GM23338 (cell line): ENCODE data around the gene PRSS21. TPM values are rescaled to one million over a fixed set of nuclear protein-coding genes. Genes with fewer than 3 reads are reported as not detected.

Experiments used
- ATAC-seq: fragments of 200-7000 bp; cut with Tn5 transposase; 3 replicates; pipeline ENCODE4 v1.9.1; 2020
- DNase-seq: peaks from one replicate; pipeline ENCODE4 v3.0.0-alpha.2; 2015; ENCODE audit warnings: low spot score
- H2AFZ ChIP-seq: fragments of 200-600 bp; sonication (generic); 2 replicates; pipeline ENCODE4 v1.8.0; 2016; ENCODE audit warnings: antibody characterized with exemption, mild to moderate bottlenecking, moderate library complexity
- H3F3A ChIP-seq: fragments of 200-600 bp; sonication (generic); replicated peaks from 2 replicates; pipeline ENCODE4 v1.8.0; 2017; ENCODE audit warnings: antibody characterized with exemption, mixed run types, low read depth
- H3K27ac ChIP-seq: fragments of 200-600 bp; sonication (generic); 2 replicates; pipeline ENCODE4 v1.6.1; 2016; ENCODE audit warnings: low read depth
- H3K27me3 ChIP-seq: fragments of 200-600 bp; sonication (generic); 2 replicates; pipeline ENCODE4 v1.8.0; 2016; ENCODE audit warnings: mild to moderate bottlenecking, mixed run types, moderate library complexity; ENCODE audit not compliant: insufficient read depth
- H3K36me3 ChIP-seq: fragments of 200-600 bp; sonication (generic); 2 replicates; pipeline ENCODE4 v1.8.0; 2016; ENCODE audit warnings: mild to moderate bottlenecking; ENCODE audit not compliant: insufficient read depth
- H3K4me1 ChIP-seq: fragments of 200-600 bp; sonication (generic); 2 replicates; pipeline ENCODE4 v1.8.0; 2016; ENCODE audit warnings: mild to moderate bottlenecking, moderate library complexity; ENCODE audit not compliant: insufficient read depth
- H3K4me2 ChIP-seq: fragments of 200-600 bp; sonication (generic); 2 replicates; pipeline ENCODE4 v1.7.1; 2017; ENCODE audit warnings: mixed run types
- H3K4me3 ChIP-seq: fragments of 200-600 bp; sonication (generic); 2 replicates; pipeline ENCODE4 v1.6.1; 2016; ENCODE audit warnings: mixed run types
- H3K79me2 ChIP-seq: fragments of 200-600 bp; sonication (generic); replicated peaks from 2 replicates; pipeline ENCODE4 v1.8.0; 2017; ENCODE audit warnings: mild to moderate bottlenecking; ENCODE audit not compliant: insufficient read depth
- H3K9me2 ChIP-seq: fragments of 200-600 bp; sonication (generic); 2 replicates; pipeline ENCODE4 v1.8.0; 2017; ENCODE audit not compliant: insufficient read depth
- H4K20me1 ChIP-seq: fragments of 200-600 bp; sonication (generic); replicated peaks from 2 replicates; pipeline ENCODE4 v1.8.0; 2017; ENCODE audit warnings: mild to moderate bottlenecking; ENCODE audit not compliant: insufficient read depth
- H3K27ac Mint-ChIP-seq: 2 replicates; pipeline ENCODE4 v1.8.0; 2020; ENCODE audit warnings: inconsistent platforms, mild to moderate bottlenecking, moderate library complexity, mixed read lengths
- H3K27me3 Mint-ChIP-seq: 3 replicates; pipeline ENCODE4 v1.8.0; 2022; ENCODE audit warnings: low read depth, mild to moderate bottlenecking, moderate library complexity, mixed read lengths, inconsistent platforms; ENCODE audit not compliant: insufficient read depth, poor library complexity
- H3K36me3 Mint-ChIP-seq: 3 replicates; pipeline ENCODE4 v1.8.0; 2021; ENCODE audit warnings: low read depth, mild to moderate bottlenecking, inconsistent platforms, moderate library complexity, mixed read lengths
- H3K4me1 Mint-ChIP-seq: 3 replicates; pipeline ENCODE4 v1.8.0; 2020; ENCODE audit warnings: mild to moderate bottlenecking, inconsistent platforms, mixed read lengths
- H3K4me3 Mint-ChIP-seq: 3 replicates; pipeline ENCODE4 v1.8.0; 2021; ENCODE audit warnings: moderate library complexity, mild to moderate bottlenecking, inconsistent platforms, mixed read lengths
- H3K9me3 Mint-ChIP-seq: 3 replicates; pipeline ENCODE4 v1.8.0; 2020; ENCODE audit warnings: moderate library complexity, mild to moderate bottlenecking, inconsistent platforms, mixed read lengths
- CREB1 ChIP-seq: fragments of 250-450 bp; sonication (Bioruptor Pico); IDR thresholded peaks from 2 replicates; pipeline ENCODE4 v1.5.0; 2020; ENCODE audit warnings: low read depth, mild to moderate bottlenecking, moderate library complexity
- CTCF ChIP-seq, 2 experiments: fragments of 200-600 bp in 1 of 2; sonication (generic) in 1 of 2; conservative IDR thresholded peaks; 2 replicates each; pipeline versions ENCODE4 v1.5.1 to v1.6.1; 2016 to 2017; ENCODE audit warnings: antibody characterized with exemption in 2 of 2, low read depth in 2 of 2, mild to moderate bottlenecking in 2 of 2, moderate library complexity in 1 of 2
- EZH2phosphoT487 ChIP-seq: fragments of 200-600 bp; sonication (generic); IDR thresholded peaks from one replicate; pipeline ENCODE4 v1.8.1; 2018; ENCODE audit warnings: antibody characterized with exemption; ENCODE audit not compliant: unreplicated experiment
- JUNB ChIP-seq: IDR thresholded peaks from one replicate; pipeline ENCODE4 v1.6.1; 2016; ENCODE audit warnings: antibody characterized with exemption; ENCODE audit not compliant: unreplicated experiment
- POLR2AphosphoS5 ChIP-seq: IDR thresholded peaks from 2 replicates; pipeline ENCODE4 v1.6.1; 2016; ENCODE audit warnings: antibody characterized with exemption, low read depth
- REST ChIP-seq: IDR thresholded peaks from one replicate; pipeline ENCODE4 v1.6.1; 2018; ENCODE audit warnings: antibody characterized with exemption; ENCODE audit not compliant: unreplicated experiment
- ZNF114 ChIP-seq: fragments of 250-450 bp; sonication (Bioruptor Pico); IDR thresholded peaks from 2 replicates; pipeline ENCODE4 v1.5.0; 2020; ENCODE audit warnings: mild to moderate bottlenecking, moderate library complexity
- polyA plus RNA-seq: library from polyadenylated mRNA; unstranded; fragments of >200 nt; fragmentation: Nextera tagmentation; extraction: Ambion mirVana; gene quantifications from 2 replicates; pipeline ENCODE4 v1.2.1, GENCODE V29; 2016
- total RNA-seq: library from RNA; depleted of rRNA; stranded (reverse); fragments of >200 nt; shearing (Covaris generic); gene quantifications from 2 replicates; pipeline ENCODE4 v1.2.3, GENCODE V29; 2014

The PRSS21 gene
- total and polyA plus RNA-seq, 2 experiments from 2014 or later = 2.4 to 3.1 TPM

- H3K4me3 Mint-ChIP-seq = no peak overlapping the region; the same call in 2 of the 3 replicates
Observed at GRCh38 chr16:2838928-2839327, 21.9 kb downstream of the PRSS21 start.

GRCh38 chr16:2839650-2840450 lies 22.8 kb downstream of the PRSS21 start:
- Histone ChIP-seq H3K4me2 (no peak overlapping the region), H3K4me1 (no peaks in the 10 kb centered on the region), H3K27ac (no peak overlapping the region), H3K79me2 (no peaks in the 10 kb centered on the region), H3K4me3 (no peak overlapping the region), H3K27me3 (peaks cover 13% of the 10 kb centered on the region; the same call in 1 of the 2 replicates), H3F3A (no peaks in the 10 kb centered on the region; the same call in 1 of the 2 replicates), H3K36me3 (no peaks in the 10 kb centered on the region), H3K9me2 (no peaks in the 10 kb centered on the region), H2AFZ (no peak overlapping the region), H4K20me1 (no peaks in the 10 kb centered on the region)
- no peak overlapping the region for H3K27ac Mint-ChIP-seq
- no peaks in the 10 kb centered on the region for H3K36me3 Mint-ChIP-seq
- no peak overlapping the region for H3K4me3 Mint-ChIP-seq
- ATAC-seq (no peak), DNase-seq (no peak)
- H3K27me3 Mint-ChIP-seq = peaks cover 14% of the 10 kb centered on the region
- H3K9me3 Mint-ChIP-seq = peaks cover 4% of the 10 kb centered on the region
- peaks cover 15% of the 10 kb centered on the region for H3K4me1 Mint-ChIP-seq
- TF ChIP-seq CREB1 (CRISPR knock-in tag) (no peak), JUNB (no peak), REST (no peak)

More at GRCh38 chr16:2838928-2839327, 21.9 kb downstream of the PRSS21 start:
- Histone ChIP-seq H3F3A (no peaks in the 10 kb centered on the region; the same call in 1 of the 2 replicates), H3K79me2 (no peaks in the 10 kb centered on the region), H3K4me3 (peak overlapping the region; percentile 40; the same call in 1 of the 2 replicates), H3K4me1 (no peaks in the 10 kb centered on the region), H3K27ac (no peak overlapping the region), H4K20me1 (no peaks in the 10 kb centered on the region), H3K9me2 (no peaks in the 10 kb centered on the region), H2AFZ (peak overlapping the region; percentile 96), H3K27me3 (peaks cover 8% of the 10 kb centered on the region; the same call in 1 of the 2 replicates), H3K4me2 (peak overlapping the region; percentile 74; the same call in 1 of the 2 replicates), H3K36me3 (no peaks in the 10 kb centered on the region)
- peaks cover 14% of the 10 kb centered on the region for H3K27me3 Mint-ChIP-seq
- no peak overlapping the region; the same call in 1 of the 2 replicates for H3K27ac Mint-ChIP-seq
- H3K9me3 Mint-ChIP-seq = peaks cover 4% of the 10 kb centered on the region
- no peak for TF ChIP-seq JUNB
- no peak for TF ChIP-seq ZNF114 (CRISPR knock-in tag)
- no peak for TF ChIP-seq EZH2phosphoT487
- peak; percentile 83 to 98 for TF ChIP-seq CTCF (conservative IDR thresholded peaks at IDR 0.05; ENCODE audit: low read depth in 2 of 2)
- TF ChIP-seq POLR2AphosphoS5 = no peak
- ATAC-seq (peak; percentile 95), DNase-seq (peak; percentile 93)
- H3K36me3 Mint-ChIP-seq = no peaks in the 10 kb centered on the region
- H3K4me1 Mint-ChIP-seq = peaks cover 14% of the 10 kb centered on the region
